SK-N-MC (cell line): ENCODE measurements around the gene BICD1.

ENCODE experiments used
- EZH2 ChIP-seq: fragments of 200-600 bp; sonication (generic); IDR thresholded peaks from one replicate; pipeline ENCODE4 v1.6.1; 2017; ENCODE audit warnings: antibody characterized with exemption
- POLR2AphosphoS5 ChIP-seq: IDR thresholded peaks from 2 replicates; pipeline ENCODE4 v1.6.1; 2012; ENCODE audit warnings: mild to moderate bottlenecking, low read depth, low read length, borderline replicate concordance

DNA sequence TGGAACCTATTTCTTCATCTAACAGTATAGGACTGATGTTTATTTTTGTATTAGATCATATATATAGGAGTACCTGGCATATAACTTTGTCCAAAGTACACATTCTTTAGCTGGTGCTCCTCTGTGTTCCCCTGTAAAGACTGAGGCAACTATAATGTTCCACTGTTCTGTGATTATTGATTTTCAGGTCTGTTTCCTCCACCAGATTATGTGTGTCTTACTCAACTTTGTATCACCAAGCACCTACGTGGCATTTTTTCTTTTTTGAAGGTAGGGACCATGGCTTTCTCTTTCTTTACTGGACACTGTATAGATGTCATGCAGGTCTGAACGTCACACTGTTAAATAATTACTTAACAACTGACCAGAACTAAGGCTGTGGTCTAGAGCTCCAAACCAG lies 29.3 kb downstream of the BICD1 start:
- no peak for TF ChIP-seq EZH2
- TF ChIP-seq POLR2AphosphoS5, result no peak
